Activated naive CD8-positive, alpha-beta T cell (primary cell): Measurements from ENCODE around the gene SCGB3A1.

Experiments used
- H3K27ac Mint-ChIP-seq: one replicate; pipeline ENCODE4 v1.8.0; 2021; ENCODE audit warnings: mixed read lengths
- H3K27me3 Mint-ChIP-seq: one replicate; pipeline ENCODE4 v1.8.0; 2021; ENCODE audit warnings: mixed read lengths
- H3K36me3 Mint-ChIP-seq: one replicate; pipeline ENCODE4 v1.8.0; 2021; ENCODE audit warnings: mixed read lengths
- H3K4me1 Mint-ChIP-seq: one replicate; pipeline ENCODE4 v1.8.0; 2021; ENCODE audit warnings: low read depth, mixed read lengths
- H3K4me3 Mint-ChIP-seq: one replicate; pipeline ENCODE4 v1.8.0; 2021; ENCODE audit warnings: mild to moderate bottlenecking, mixed read lengths
- H3K9me3 Mint-ChIP-seq: one replicate; pipeline ENCODE4 v1.8.0; 2021; ENCODE audit warnings: low read depth, mixed read lengths

The SCGB3A1 gene

DNA sequence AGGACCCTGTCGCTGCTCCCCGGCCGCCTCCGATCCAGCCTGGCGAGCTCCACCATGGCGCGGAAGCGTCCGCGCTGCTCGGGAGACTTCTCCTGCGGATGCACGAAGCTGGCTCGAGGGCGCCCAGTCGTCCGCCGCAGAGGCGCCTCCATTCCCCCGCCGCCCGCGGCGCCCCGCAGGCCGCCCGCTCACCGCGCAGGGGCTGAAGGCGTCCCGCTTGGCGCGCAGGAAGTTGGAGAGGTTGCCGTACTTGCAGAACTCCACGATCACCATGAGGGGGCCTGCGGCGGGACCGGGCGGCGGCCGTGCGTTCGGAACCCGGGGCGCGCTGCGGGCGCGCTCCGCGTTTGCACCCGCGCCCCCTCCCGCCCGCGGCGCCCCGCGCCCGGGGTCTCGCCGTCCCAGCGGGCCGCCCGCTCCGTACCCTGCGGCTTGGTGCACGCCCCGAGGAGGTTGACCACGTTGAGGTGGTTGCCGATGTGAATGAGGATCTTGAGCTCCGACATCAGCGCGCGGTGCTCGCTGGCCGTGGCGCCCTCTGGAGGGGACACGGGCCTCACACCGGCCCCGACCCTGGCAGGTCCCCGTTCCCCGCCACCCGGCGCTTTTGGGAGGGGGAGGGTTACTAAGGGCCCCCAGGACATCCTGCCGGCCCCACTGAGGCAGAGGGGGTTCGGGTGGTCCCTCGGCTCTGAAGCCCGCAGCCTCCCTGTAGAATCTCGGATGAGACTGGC lies 27.7 kb upstream of the SCGB3A1 start:
- Mint-ChIP-seq H3K4me1 (peaks cover 14% of the 10 kb centered on the region), H3K9me3 (no peaks in the 10 kb centered on the region), H3K4me3 (no peak overlapping the region), H3K36me3 (no peaks in the 10 kb centered on the region), H3K27ac (no peak overlapping the region), H3K27me3 (no peaks in the 10 kb centered on the region)

- no peak overlapping the region for H3K27ac Mint-ChIP-seq
- H3K4me1 Mint-ChIP-seq = peaks cover 9% of the 10 kb centered on the region
- no peaks in the 10 kb centered on the region for H3K36me3 Mint-ChIP-seq
- no peak overlapping the region for H3K4me3 Mint-ChIP-seq
- H3K27me3 Mint-ChIP-seq = no peaks in the 10 kb centered on the region
- no peaks in the 10 kb centered on the region for H3K9me3 Mint-ChIP-seq
Observed at GRCh38 chr5:180618487-180618828, 27.2 kb upstream of the SCGB3A1 start.

GRCh38 chr5:180613814-180614188 lies 22.5 kb upstream of the SCGB3A1 start:
- Mint-ChIP-seq H3K27ac (no peak overlapping the region), H3K27me3 (no peaks in the 10 kb centered on the region), H3K4me3 (no peak overlapping the region), H3K36me3 (no peaks in the 10 kb centered on the region), H3K4me1 (no peaks in the 10 kb centered on the region), H3K9me3 (no peaks in the 10 kb centered on the region)

- H3K27me3 Mint-ChIP-seq = no peaks in the 10 kb centered on the region
- H3K4me1 Mint-ChIP-seq = no peaks in the 10 kb centered on the region
- H3K36me3 Mint-ChIP-seq = no peaks in the 10 kb centered on the region
- H3K4me3 Mint-ChIP-seq = no peak overlapping the region
- H3K27ac Mint-ChIP-seq = no peak overlapping the region
- no peaks in the 10 kb centered on the region for H3K9me3 Mint-ChIP-seq
Observed at GRCh38 chr5:180613188-180613813, 22.0 kb upstream of the SCGB3A1 start.

- Mint-ChIP-seq H3K4me1 (no peaks in the 10 kb centered on the region), H3K27me3 (no peaks in the 10 kb centered on the region), H3K27ac (no peak overlapping the region), H3K9me3 (no peaks in the 10 kb centered on the region), H3K4me3 (no peak overlapping the region), H3K36me3 (no peaks in the 10 kb centered on the region)
Observed at GRCh38 chr5:180612683-180613082, 21.4 kb upstream of the SCGB3A1 start.

DNA sequence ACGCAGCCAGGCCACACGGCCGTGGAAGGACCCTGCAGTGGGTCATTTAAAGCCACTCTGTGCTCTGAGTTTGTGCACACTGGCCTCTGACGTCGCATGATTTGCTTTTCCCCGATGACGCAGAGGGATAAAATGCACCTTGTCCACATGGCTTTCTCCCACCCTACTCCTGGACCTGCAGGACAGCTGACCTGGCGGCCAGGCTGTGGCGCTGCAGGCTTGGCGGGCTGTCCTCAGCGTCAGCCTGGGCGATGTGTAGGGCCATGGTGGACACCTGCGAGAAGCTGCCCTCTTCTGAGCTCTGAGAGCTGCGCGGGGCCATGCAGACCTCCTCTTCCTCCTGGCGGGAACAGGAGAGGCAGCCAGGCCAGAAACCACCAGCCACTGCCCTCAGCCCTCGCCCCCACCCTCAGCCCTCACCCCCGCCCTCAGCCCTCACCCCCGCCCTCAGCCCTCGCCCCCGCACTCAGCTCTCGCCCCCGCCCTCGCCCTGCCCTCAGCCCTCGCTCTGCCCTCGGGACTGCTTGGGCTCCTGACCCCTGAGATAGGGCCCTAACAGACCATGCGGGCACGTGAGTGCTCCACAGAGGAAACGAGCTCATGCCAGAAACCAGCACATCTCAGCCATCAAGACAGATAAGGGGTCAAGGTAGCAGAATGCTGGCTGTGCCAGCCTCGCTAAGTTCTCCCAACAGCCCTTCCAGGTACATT lies 20.0 kb upstream of the SCGB3A1 start:
- no peaks in the 10 kb centered on the region for H3K4me1 Mint-ChIP-seq

GRCh38 chr5:180609817-180610550 lies 18.7 kb upstream of the SCGB3A1 start:
- H3K27me3 Mint-ChIP-seq = no peaks in the 10 kb centered on the region
- no peaks in the 10 kb centered on the region for H3K9me3 Mint-ChIP-seq
- H3K27ac Mint-ChIP-seq = no peak overlapping the region
- H3K4me3 Mint-ChIP-seq = no peak overlapping the region
- H3K4me1 Mint-ChIP-seq = peaks cover 2% of the 10 kb centered on the region
- no peaks in the 10 kb centered on the region for H3K36me3 Mint-ChIP-seq

More for the DNA sequence above, 20.0 kb upstream of the SCGB3A1 start:
- Mint-ChIP-seq H3K9me3 (no peaks in the 10 kb centered on the region), H3K4me3 (no peak overlapping the region), H3K27me3 (no peaks in the 10 kb centered on the region), H3K36me3 (no peaks in the 10 kb centered on the region), H3K27ac (no peak overlapping the region)

GRCh38 chr5:180609386-180609785 lies 18.1 kb upstream of the SCGB3A1 start:
- no peak overlapping the region for H3K4me3 Mint-ChIP-seq
- no peaks in the 10 kb centered on the region for H3K9me3 Mint-ChIP-seq
- no peak overlapping the region for H3K27ac Mint-ChIP-seq
- no peaks in the 10 kb centered on the region for H3K36me3 Mint-ChIP-seq
- H3K4me1 Mint-ChIP-seq = peaks cover 2% of the 10 kb centered on the region
- H3K27me3 Mint-ChIP-seq = no peaks in the 10 kb centered on the region

GRCh38 chr5:180608572-180609310 lies 17.4 kb upstream of the SCGB3A1 start:
- H3K27ac Mint-ChIP-seq = no peak overlapping the region
- no peak overlapping the region for H3K4me3 Mint-ChIP-seq
- no peaks in the 10 kb centered on the region for H3K36me3 Mint-ChIP-seq
- H3K27me3 Mint-ChIP-seq = no peaks in the 10 kb centered on the region
- peaks cover 2% of the 10 kb centered on the region for H3K4me1 Mint-ChIP-seq
- no peaks in the 10 kb centered on the region for H3K9me3 Mint-ChIP-seq

DNA sequence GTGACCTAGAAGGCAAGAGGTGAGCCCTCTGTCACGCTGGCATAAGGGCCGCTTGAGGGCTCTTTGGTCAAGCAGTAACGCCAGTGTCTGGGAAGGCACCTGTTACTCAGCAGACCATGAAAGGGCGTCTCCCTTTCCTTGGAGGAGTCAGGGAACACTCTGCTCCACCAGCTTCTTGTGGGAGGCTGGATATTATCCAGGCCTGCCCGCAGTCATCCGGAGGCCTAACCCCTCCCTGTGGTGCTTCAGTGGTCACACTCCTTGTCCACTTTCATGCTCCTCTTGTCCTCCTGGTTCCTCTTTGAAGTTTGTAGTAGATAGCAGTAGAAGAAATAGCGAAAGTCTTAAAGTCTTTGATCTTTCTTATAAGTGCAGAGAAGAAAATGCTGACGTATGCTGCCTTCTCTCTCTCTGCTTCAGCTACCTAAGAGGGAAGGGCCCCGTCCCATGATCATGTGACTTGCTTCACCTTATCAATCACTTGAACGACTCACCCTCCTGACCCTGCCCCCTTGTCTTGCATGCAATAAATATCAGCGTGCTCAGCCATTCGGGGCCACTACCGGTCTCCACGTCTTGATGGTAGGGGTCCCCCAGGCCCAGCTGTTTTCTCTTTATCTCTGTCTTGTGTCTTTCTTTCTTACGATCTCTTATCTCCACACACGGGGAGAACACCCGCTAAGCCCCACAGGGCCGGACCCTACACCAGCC lies 16.7 kb upstream of the SCGB3A1 start:
- Mint-ChIP-seq H3K4me1 (peaks cover 2% of the 10 kb centered on the region), H3K27me3 (no peaks in the 10 kb centered on the region), H3K36me3 (no peaks in the 10 kb centered on the region)

DNA sequence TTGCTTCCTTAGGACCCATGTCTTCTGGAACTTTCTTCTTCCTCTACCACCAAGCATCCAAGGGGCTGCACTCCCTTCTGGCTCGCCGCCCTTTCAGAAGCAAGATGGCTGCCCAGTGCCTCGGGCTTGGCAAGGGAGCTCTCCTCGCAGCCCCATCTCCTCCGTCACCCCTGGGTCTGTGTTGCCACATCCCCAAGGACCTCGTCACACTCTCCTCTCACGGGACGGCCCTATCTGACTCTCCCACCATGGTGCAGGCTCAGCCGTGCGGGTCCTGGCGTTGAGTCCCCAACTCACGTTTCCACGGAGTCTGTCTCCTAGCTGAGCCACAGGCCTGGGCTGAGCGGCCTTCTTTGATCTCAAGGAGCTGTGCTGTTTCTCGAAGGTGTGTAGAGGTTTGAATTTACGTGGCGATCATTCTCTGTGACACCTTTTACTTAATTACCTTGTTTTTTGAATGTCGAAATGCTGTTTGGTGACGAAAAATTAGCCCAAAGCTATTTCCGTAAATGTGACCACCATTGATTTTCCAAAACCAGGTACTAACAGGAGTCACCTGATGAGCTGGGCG lies 15.0 kb upstream of the SCGB3A1 start:
- Mint-ChIP-seq H3K27me3 (no peaks in the 10 kb centered on the region), H3K4me3 (no peak overlapping the region), H3K27ac (no peak overlapping the region), H3K36me3 (no peaks in the 10 kb centered on the region), H3K4me1 (peaks cover 2% of the 10 kb centered on the region), H3K9me3 (no peaks in the 10 kb centered on the region)

More for the DNA sequence above, 16.7 kb upstream of the SCGB3A1 start:
- Mint-ChIP-seq H3K9me3 (no peaks in the 10 kb centered on the region), H3K27ac (no peak overlapping the region), H3K4me3 (no peak overlapping the region)

- H3K4me3 Mint-ChIP-seq = no peak overlapping the region
- no peaks in the 10 kb centered on the region for H3K36me3 Mint-ChIP-seq
- H3K27me3 Mint-ChIP-seq = no peaks in the 10 kb centered on the region
- no peaks in the 10 kb centered on the region for H3K9me3 Mint-ChIP-seq
- H3K4me1 Mint-ChIP-seq = peaks cover 2% of the 10 kb centered on the region
- H3K27ac Mint-ChIP-seq = no peak overlapping the region
Observed at GRCh38 chr5:180605554-180606214, 14.4 kb upstream of the SCGB3A1 start.

DNA sequence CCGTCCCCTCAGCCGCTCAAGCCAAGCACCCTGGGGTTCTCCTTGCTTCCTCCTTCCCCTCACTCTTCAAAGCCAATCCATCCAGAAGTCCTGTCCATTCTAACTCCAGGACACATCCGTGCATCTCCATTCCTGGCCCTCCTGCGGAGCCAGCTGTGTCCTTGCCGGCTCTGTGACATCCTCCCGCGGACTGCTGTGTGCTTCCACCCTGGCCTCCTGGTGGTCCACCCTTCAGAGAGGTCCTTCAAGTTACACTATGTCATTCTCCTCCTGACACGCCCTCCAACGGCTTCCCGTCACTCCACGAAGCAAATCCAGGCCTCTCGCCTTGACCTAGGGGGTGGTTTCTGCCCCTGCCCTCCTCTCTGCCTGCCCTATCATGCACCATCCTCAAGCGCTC lies 13.0 kb upstream of the SCGB3A1 start:
- Mint-ChIP-seq H3K27me3 (no peaks in the 10 kb centered on the region), H3K4me1 (peaks cover 2% of the 10 kb centered on the region), H3K36me3 (no peaks in the 10 kb centered on the region), H3K27ac (no peak overlapping the region), H3K9me3 (no peaks in the 10 kb centered on the region), H3K4me3 (no peak overlapping the region)
